Smooth muscle cell (in vitro differentiated cells): Measurements from ENCODE around the gene MTHFD2. TPM values are rescaled to one million over a fixed set of nuclear protein-coding genes. Genes with fewer than 3 reads are reported as not detected.

Experiments used
- DNase-seq: peaks from one replicate; lab custom pipeline; 2025; ENCODE audit not compliant: unreplicated experiment; lab: John Stamatoyannopoulos, UW
- H2AFZ ChIP-seq: fragments of 200-600 bp; sonication (generic); 2 replicates; pipeline ENCODE4 v1.6.0; 2016; ENCODE audit warnings: antibody characterized with exemption, low read depth, mild to moderate bottlenecking
- H3F3A ChIP-seq: fragments of 200-600 bp; sonication (generic); 2 replicates; pipeline ENCODE4 v1.6.0; 2017; ENCODE audit warnings: antibody characterized with exemption, low read depth
- H3K27ac ChIP-seq: fragments of 200-600 bp; sonication (generic); 2 replicates; pipeline ENCODE4 v1.5.1; 2016; ENCODE audit warnings: low read depth, mild to moderate bottlenecking
- H3K27me3 ChIP-seq: fragments of 200-600 bp; sonication (generic); 2 replicates; pipeline ENCODE4 v1.6.1; 2016; ENCODE audit warnings: low read depth, mild to moderate bottlenecking
- H3K36me3 ChIP-seq: fragments of 200-600 bp; sonication (generic); 2 replicates; pipeline ENCODE4 v1.5.1; 2016; ENCODE audit warnings: low read depth
- H3K4me1 ChIP-seq: fragments of 200-600 bp; sonication (generic); 2 replicates; pipeline ENCODE4 v1.5.1; 2016; ENCODE audit warnings: low read depth
- H3K4me2 ChIP-seq: fragments of 200-600 bp; sonication (generic); 2 replicates; pipeline ENCODE4 v1.6.0; 2016; ENCODE audit warnings: mild to moderate bottlenecking
- H3K4me3 ChIP-seq: fragments of 200-600 bp; sonication (generic); 2 replicates; pipeline ENCODE4 v1.5.1; 2016; ENCODE audit warnings: mild to moderate bottlenecking
- H3K79me2 ChIP-seq: fragments of 200-600 bp; sonication (generic); 2 replicates; pipeline ENCODE4 v1.6.0; 2016; ENCODE audit warnings: low read depth, mild to moderate bottlenecking
- H3K9ac ChIP-seq: fragments of 200-600 bp; sonication (generic); 2 replicates; pipeline ENCODE4 v1.6.0; 2016; ENCODE audit warnings: low read depth
- H3K9me3 ChIP-seq: fragments of 200-600 bp; sonication (generic); replicated peaks from 2 replicates; pipeline ENCODE4 v1.5.1; 2016; ENCODE audit warnings: low read depth
- H4K20me1 ChIP-seq: fragments of 200-600 bp; sonication (generic); 2 replicates; pipeline ENCODE4 v1.6.0; 2016; ENCODE audit warnings: low read depth
- CTCF ChIP-seq: fragments of 200-600 bp; sonication (generic); IDR thresholded peaks from 2 replicates; pipeline ENCODE4 v1.5.1; 2017; ENCODE audit warnings: borderline replicate concordance, mild to moderate bottlenecking, antibody characterized with exemption; ENCODE audit not compliant: insufficient read depth, poor library complexity, severe bottlenecking
- WGBS: methylation state at CpG from one replicate; pipeline ENCODE4 v1.1.7; 2016; ENCODE audit warnings: low lambda C conversion rate; 5-methylcytosine and 5-hydroxymethylcytosine counted together
- polyA plus RNA-seq: library from polyadenylated mRNA; unstranded; fragments of >200 nt; fragmentation: Nextera tagmentation; extraction: Ambion mirVana; gene quantifications from 2 replicates; pipeline ENCODE4 v1.2.1, GENCODE V29; 2016
- total RNA-seq: library from RNA; depleted of rRNA; stranded (reverse); fragments of >200 nt; gene quantifications from 2 replicates; pipeline ENCODE4 v1.2.3, GENCODE V29; 2014

MTHFD2 gene
- total and polyA plus RNA-seq, 2 experiments from 2014 or later: 63.6 to 136 TPM

- H3K27me3 ChIP-seq: no peaks in the 10 kb centered on the region
- no peaks in the 10 kb centered on the region for H4K20me1 ChIP-seq
- no peaks in the 10 kb centered on the region for H3K36me3 ChIP-seq
- no peak overlapping the region for H2AFZ ChIP-seq
- no peak for DNase-seq
- no peaks in the 10 kb centered on the region for H3F3A ChIP-seq
- no peaks in the 10 kb centered on the region for H3K9me3 ChIP-seq
- no peak overlapping the region for H3K4me3 ChIP-seq
- 68% methylated on average over 6 of the region's 6 CpGs for WGBS
- no peaks in the 10 kb centered on the region for H3K4me1 ChIP-seq
- H3K9ac ChIP-seq: no peak overlapping the region
- no peak for TF ChIP-seq CTCF
- H3K79me2 ChIP-seq: no peaks in the 10 kb centered on the region
- no peak overlapping the region for H3K4me2 ChIP-seq
- H3K27ac ChIP-seq: no peak overlapping the region
Measured at GRCh38 chr2:74249406-74250122, 51.1 kb downstream of the MTHFD2 start.

GRCh38 chr2:74250189-74250631 lies 51.8 kb downstream of the MTHFD2 start:
- Histone ChIP-seq H4K20me1 (no peaks in the 10 kb centered on the region), H3K9ac (no peak overlapping the region), H3K27me3 (no peaks in the 10 kb centered on the region), H3K79me2 (no peaks in the 10 kb centered on the region), H3K4me2 (no peak overlapping the region), H3K4me1 (no peaks in the 10 kb centered on the region), H3K4me3 (no peak overlapping the region), H2AFZ (no peak overlapping the region), H3F3A (no peaks in the 10 kb centered on the region), H3K27ac (no peak overlapping the region), H3K36me3 (no peaks in the 10 kb centered on the region), H3K9me3 (no peaks in the 10 kb centered on the region)
- 32% methylated on average over 10 of the region's 10 CpGs for WGBS
- peak; percentile 87 for TF ChIP-seq CTCF
- no peak for DNase-seq

- Histone ChIP-seq H3K9me3 (no peaks in the 10 kb centered on the region), H4K20me1 (no peaks in the 10 kb centered on the region), H3K4me3 (no peak overlapping the region), H3F3A (no peaks in the 10 kb centered on the region), H3K9ac (no peak overlapping the region), H3K27me3 (no peaks in the 10 kb centered on the region), H3K79me2 (no peaks in the 10 kb centered on the region), H3K4me2 (no peak overlapping the region), H3K27ac (no peak overlapping the region), H3K4me1 (no peaks in the 10 kb centered on the region), H2AFZ (no peak overlapping the region), H3K36me3 (no peaks in the 10 kb centered on the region)
- no peak for DNase-seq
- WGBS: 87% methylated on average over 8 of the region's 10 CpGs
- no peak for TF ChIP-seq CTCF
Measured at GRCh38 chr2:74252036-74252435, 53.6 kb downstream of the MTHFD2 start.

- no peaks in the 10 kb centered on the region for H3K79me2 ChIP-seq
- TF ChIP-seq CTCF: no peak
- no peak overlapping the region for H3K9ac ChIP-seq
- no peak overlapping the region for H3K27ac ChIP-seq
- H3K4me3 ChIP-seq: no peak overlapping the region
- no peaks in the 10 kb centered on the region for H3K9me3 ChIP-seq
- H3K27me3 ChIP-seq: no peaks in the 10 kb centered on the region
- no peaks in the 10 kb centered on the region for H3K36me3 ChIP-seq
- no peaks in the 10 kb centered on the region for H4K20me1 ChIP-seq
- DNase-seq: no peak
- WGBS: 86% methylated on average over 9 of the region's 9 CpGs
- no peak overlapping the region for H2AFZ ChIP-seq
- no peaks in the 10 kb centered on the region for H3F3A ChIP-seq
- H3K4me2 ChIP-seq: no peak overlapping the region
- H3K4me1 ChIP-seq: no peaks in the 10 kb centered on the region
Measured at GRCh38 chr2:74252862-74253261, 54.4 kb downstream of the MTHFD2 start.
